ENCODE data around the gene ERCC4.

Gene ERCC4

GRCh38 chr16:13951611-13952010 lies 31.7 kb downstream of the ERCC4 start:
- DNase-seq, result no peak

DNA sequence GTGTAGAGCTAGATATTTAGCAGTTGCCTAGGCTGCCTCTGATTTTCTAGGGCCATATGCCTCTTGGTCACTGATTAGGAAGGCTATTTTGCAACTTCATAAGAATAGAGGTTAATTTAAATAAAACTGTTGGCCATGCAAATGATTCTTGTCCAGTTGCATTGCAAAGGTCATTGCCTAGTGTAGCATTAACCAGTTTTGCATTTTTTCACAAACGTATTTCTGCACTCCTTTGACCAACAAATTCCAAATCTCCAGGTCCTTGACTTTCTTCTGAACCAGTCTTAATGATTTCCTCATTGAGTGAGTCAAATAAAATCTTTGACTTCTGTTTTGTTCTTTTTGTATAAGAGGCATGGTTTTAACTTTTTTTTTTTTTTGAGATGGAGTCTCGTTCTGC lies 33.5 kb downstream of the ERCC4 start:
- no peak for DNase-seq

- no peak for DNase-seq
Measured at GRCh38 chr16:13956635-13957196, 36.8 kb downstream of the ERCC4 start.

GRCh38 chr16:13957197-13958078 lies 37.5 kb downstream of the ERCC4 start:
- DNase-seq, result peak in 1 of 2 experiments; percentile 18

- DNase-seq, result no peak
Measured at GRCh38 chr16:13958474-13958873, 38.5 kb downstream of the ERCC4 start.

GRCh38 chr16:13959626-13960025 lies 39.7 kb downstream of the ERCC4 start:
- no peak for DNase-seq

DNA sequence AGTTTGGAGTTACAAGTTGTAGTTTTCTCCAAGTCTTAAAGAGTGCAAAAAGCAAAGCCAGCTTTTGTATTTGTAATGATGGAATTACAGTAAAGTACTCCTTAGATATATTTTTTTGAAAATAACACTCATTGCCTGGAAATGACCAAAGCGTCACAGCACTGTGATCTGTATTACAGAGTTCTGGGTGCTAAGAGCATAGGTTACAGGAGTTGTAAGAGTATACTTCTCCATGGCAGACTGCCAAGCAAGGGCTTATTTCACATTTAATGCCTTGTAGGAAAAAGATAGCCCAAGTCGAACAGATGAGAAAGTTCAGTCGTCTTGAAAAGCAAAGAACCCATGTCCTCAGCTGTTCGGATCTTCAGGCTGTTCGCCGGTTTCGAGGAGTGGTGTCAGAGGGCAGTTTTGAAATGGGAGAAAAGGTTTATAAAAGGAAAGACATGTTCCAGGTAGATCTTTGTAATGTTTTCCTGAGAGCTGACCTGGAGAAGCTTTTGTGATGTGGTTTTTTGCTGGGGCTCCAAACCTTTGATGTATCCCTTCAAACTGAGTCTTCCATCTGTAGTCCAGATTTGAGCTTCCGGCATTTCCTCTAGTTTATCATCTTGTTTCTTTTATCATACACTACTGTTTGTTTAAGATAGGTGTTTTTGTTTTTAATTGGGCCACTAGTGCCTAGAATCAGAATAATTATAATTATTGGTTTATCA lies 41.3 kb downstream of the ERCC4 start:
- no peak for DNase-seq

DNA sequence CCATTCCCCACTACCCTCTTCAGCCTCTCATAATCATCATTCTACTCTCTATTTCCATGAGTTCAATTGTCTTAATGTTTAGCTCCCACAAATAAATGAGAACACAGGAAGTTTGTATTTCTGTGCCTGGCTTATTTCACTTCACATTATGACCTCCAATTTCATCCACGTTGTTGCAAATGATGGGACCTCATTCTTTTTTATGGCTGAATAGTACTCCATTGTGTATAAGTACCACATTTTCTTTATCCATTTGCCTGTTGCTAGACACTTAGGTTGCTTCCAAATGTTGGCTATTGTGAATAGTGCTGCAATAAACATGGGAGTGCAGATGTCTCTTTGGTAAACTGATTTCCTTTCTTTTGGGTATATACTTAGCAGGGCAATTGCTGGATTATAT lies 42.3 kb downstream of the ERCC4 start:
- DNase-seq, result no peak

DNA sequence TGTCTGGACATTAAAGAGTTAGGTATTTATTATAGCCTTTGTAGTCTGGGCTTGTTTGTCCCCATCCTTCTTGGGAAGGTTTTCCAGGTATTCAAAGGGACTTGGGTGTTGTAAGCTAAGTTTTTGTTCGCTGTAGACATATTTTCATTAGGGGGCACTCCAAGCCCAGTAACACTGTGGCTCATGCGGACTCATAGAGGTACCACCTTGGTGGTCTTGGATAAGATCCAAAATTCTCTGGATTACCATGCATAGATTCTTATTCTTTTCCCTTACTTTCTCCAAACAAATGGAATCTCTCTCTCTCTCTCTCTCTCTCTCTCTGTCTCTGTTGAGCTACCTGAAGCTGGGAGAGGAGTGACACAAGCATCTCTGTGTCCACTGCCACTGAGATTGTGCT lies 48.9 kb downstream of the ERCC4 start:
- no peak for DNase-seq

GRCh38 chr16:13969711-13970110 lies 49.8 kb downstream of the ERCC4 start:
- no peak for DNase-seq

- no peak for DNase-seq
Measured at GRCh38 chr16:13970708-13971422, 50.9 kb downstream of the ERCC4 start.

GRCh38 chr16:13973321-13974023 lies 53.5 kb downstream of the ERCC4 start:
- no peak for DNase-seq

- no peak for DNase-seq
Measured at GRCh38 chr16:13977177-13977576, 57.2 kb downstream of the ERCC4 start.

- no peak for DNase-seq
Measured at GRCh38 chr16:13982451-13982850, 62.5 kb downstream of the ERCC4 start.

- DNase-seq, result no peak
Measured at GRCh38 chr16:13983625-13984024, 63.7 kb downstream of the ERCC4 start.

DNA sequence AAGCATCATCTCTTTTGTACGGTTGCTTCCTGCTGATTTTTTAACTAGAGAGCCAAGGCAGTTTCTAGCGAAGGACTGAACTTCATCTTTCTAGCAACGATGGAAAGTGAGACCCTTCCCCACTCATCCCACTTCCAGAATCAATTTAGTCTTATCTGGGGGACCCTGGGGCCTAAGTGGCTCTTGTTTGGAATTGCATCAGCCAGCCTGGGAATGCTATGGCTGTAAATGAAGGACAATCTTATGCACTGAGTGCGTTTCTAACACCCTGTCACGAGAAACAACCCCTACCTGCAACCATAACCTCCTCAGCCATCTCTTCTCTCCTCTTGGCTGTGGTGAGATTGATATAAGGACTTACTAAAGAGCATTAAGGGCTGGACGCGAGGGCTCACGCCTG lies 64.8 kb downstream of the ERCC4 start:
- no peak for DNase-seq

DNA sequence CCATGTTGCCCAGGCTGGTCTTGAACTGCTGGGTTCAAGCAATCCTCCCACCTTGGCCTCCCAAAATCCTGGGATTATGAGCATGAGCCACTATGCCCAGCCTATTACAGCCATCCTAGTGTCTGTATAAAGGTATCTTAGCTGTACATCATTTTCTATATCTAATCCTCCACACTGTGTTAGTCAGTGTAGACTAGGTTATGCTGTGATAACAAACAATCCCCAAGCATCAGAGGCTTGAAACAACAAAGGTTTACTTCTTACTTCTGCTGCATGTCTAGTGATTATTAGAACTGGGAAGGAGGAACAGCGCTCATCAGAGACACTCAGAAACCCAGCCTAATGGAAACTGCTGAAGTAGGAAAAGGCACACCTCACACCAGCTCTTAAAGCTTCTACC lies 68.1 kb downstream of the ERCC4 start:
- DNase-seq, result no peak

DNA sequence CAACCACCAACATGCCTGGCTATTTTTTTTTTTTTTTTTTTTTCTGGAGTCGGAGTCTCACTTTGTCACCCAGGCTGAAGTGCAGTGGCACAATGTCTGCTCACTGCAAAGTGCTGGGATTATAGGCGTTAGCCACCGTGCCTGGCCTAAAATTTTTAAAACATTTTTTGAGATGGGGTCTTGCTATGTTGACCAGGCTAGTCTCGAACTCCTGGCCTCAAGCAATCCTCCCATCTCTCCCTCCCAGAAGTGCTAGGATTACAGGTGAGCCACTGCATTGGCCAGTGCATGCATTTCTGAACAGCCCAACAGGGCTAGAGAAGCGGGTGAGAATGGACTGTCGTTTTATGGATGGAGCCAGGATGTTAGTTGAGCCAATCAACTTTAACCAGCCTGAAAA lies 72.4 kb downstream of the ERCC4 start:
- DNase-seq, result no peak

DNA sequence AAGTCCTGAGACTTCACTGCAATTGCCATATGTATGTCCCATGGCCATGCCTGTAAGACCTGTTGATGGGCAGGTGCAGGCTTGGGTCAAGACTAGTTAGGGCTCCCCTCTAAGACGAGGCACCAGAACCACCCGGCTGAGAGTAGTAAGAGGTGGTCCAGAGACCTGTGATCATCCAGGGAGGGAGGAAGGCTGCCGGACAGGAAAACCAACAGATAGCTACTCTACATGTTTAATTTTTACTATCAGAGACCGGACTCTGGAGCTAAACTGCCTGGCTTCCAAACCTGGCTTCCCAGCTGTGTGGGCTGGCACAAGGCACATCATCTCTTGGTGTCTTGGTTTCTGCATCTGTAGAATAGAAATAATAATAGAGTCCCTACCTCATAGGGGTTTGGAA lies 73.0 kb downstream of the ERCC4 start:
- no peak for DNase-seq

DNA sequence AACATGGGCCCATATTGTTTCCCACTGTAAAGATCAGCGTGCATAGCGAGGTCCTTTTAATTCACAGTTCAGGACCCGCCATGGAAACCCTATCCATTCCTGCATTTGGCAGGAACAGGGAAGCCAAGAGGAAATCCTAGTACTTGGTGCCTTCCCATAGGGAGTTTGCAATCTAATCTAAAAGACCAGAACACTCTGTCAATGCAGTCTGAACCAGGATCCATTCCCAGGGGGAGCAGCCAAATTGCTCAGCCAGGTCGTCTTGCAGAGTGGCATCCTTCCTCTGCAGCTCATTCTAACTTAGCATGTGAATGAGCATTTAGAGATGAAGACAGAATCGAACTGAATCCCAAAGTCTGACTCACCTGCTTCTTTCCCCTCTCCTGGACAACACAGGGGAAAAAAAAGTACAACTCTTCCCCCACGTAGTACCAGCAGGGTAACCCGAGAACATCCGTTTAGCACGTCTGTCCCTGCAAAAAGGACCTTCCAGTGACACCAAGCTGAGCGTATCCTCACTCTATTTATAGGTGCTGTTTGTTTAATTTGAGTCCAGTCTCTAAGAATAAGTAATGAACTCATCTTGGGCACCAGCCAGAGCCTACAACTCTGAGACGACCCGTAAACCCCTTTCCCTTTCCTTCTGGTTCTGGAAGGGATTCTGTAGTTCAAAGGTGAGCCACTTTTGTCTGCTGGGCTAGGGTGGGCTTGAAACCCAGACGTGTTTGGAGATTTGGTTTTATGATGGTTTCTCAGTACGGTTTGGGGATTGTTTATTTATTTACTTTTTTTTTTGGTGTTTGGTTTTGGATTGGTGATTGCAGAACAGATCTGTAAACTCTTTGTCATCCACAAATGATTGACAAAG lies 74.5 kb downstream of the ERCC4 start:
- no peak for DNase-seq

DNA sequence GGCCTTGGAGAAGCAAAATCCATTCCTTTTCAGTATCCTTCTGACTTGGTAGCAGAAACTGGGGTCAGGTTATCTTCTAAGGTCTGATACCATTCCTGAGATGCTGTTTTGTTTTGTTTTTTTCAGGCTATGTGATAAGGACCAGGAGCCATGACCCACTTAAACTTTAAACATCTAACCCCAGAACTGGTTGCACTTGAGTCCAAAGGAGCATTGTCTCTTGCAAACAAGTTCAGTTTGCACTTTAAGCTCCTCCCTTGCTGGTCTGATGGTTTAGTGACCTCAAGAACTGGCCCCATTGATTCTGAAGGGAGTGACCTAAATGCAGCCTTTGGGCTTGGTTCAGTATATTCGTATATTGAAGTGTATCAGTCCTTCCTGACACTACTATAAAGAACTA lies 75.2 kb downstream of the ERCC4 start:
- DNase-seq, result no peak

Data from NCI-H1930 (cell line).